HG03095 (cell line): ENCODE data around the gene ZSWIM4.

Experiments
- ATAC-seq: cut with Tn5 transposase; IDR thresholded peaks from one replicate; pipeline ENCODE4 v1.9.1; 2021; ENCODE audit warnings: moderate library complexity; ENCODE audit not compliant: unreplicated experiment

Gene ZSWIM4

DNA sequence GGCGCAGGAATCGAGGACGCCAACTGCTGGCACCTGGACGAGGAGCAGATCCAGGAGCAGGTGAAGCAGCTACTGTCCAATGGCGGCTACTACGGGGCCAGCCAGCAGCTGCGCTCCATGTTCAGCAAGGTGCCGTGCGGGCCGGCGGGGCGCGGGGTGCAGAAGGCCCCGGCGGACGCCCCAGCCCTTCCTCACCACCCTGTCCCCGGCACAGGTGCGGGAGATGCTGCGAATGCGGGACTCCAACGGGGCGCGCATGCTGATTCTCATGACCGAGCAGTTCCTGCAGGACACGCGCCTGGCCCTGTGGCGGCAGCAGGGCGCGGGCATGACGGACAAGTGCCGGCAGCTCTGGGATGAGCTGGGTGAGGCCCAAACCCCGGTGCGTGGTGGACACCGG is 13.6 kb downstream of the ZSWIM4 start:
- no peak for ATAC-seq

DNA sequence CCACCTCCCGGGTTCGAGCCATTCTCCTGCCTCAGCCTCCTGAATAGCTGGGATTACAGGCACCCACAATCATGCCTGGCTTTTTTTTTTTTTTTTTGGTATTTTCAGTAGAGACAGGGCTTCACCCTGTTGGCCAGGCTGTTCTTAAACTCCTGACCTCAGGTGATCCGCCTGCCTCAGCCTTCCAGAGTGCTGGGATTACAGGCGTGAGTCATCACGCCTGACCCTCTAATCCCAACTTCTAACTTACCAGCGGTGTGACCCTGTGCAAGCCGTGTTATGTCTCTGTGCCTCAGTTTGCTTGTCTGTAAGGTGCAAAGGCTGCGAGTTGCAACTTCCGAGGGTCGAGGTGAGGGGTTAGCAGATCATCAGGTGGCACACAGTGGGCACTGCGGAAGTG is 17.3 kb downstream of the ZSWIM4 start:
- no peak for ATAC-seq

DNA sequence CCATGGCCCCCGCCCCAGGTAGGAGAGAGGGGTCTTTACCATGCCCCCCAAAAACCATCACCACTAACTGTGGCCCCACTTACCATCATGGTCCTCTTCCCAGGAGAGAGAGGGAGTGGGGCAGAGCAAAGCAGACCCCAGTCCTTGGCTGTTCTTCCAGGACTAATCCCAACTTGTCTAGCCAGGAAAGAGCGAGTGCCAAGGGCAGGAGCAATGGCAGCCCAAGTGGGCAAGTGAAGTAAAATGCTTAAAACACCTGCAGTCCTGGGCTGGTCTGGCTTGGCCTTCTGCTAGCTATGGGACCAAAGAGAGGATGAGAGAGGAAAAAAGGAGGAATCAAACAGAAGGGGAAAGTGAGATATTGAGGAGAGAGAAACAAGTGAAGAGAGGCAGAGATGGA is 17.9 kb downstream of the ZSWIM4 start:
- no peak for ATAC-seq

DNA sequence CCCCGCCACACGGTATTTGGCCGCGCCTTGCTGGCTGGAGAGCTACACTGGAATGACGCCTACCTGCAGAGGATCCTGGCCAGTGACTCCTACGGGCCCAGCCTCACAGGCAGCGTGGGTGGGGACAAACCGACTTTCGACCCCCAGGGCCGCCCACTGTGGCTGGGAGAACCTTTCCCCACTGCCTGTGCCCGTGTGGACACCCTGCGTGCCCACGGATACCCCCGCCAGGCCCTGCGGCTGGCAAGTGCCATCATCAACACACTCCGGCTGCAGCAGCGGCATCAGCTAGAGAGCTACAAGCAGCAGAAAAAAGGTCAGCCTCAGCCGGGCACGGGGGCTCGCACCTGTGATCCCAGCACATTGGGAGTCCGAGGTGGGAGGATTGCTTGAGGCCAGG is 19.3 kb downstream of the ZSWIM4 start:
- ATAC-seq = no peak

DNA sequence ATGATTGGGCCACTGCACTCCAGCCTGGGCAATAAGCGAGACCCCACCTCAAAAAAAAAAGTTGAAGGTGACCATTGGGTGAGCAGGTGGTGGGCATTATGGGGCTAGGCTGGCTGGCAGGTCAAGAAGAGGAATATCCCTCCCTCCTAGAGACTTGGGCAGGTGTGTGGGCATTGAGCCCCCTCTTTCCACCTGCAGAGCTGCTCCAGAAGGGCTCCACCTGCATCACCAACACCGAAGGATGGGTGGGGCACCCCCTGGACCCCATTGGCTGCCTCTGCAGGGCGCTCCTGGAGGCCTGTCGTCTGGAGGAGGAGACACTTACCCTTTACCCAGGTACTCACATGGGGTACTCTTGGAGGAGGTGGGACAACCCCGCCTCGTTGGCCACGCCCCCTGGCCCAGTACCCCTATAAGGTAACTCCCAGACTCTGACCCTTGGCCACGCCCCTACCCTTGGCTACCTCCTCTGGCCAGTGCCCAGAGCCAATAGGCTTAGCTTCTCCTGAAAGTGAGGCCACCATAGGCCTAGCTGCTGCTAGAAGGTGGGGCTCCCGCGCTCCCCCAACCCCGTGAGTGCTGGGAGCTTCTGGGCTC is 21.9 kb downstream of the ZSWIM4 start:
- no peak for ATAC-seq

DNA sequence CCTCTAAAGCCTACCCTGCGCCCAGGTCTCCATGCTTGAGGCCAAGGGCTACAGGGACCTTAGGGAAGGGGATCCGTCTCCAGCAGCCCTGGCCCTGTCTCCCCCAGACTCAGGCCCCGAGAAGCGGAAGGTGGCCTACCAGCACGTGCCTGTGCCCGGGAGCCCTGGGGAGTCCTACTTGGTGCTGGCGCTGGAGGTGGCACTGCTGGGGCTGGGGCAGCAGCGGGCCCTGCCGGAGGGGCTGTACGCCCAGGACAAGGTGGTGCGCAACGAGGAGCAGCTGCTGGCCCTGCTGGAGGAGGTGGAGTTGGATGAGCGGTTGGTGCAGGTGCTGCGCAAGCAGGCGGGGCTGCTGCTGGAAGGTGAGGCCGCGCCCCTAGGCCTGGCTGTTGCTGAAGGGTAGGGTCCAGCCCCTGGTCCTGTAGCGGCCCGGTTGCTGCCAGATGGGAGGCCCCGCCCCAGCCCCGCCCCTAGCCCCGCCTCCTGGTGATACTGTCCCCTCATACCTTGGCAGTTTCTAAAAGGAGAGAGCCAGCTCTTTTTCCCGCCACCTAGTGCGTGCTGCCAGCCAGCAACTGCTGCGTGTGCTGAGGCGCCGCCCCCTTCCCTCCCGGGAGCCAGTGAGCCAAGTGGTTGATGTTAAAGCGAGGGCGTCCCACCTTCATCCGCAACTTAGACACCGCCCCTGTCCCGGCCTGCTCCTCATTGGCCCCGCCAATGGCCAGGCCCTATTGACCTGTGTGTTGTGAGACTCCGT is 22.6 kb downstream of the ZSWIM4 start:
- ATAC-seq = no peak

DNA sequence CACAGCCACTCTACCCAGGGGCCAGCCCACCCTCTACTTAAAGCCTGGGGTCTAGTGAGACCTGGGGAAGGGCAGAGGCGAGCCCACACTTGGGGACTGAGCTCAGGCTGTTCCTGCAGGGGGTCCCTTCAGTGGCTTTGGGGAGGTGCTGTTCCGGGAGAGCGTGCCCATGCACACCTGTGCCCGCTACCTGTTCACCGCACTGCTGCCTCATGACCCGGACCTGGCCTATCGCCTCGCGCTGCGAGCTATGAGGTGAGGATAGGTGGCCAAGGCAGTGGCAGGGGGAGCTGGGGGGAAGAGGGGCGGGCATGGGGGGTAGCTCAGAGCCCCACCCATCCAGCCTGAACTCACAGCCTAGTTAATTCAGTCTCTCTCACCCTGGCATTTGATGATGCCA is 24.0 kb downstream of the ZSWIM4 start:
- no peak for ATAC-seq

DNA sequence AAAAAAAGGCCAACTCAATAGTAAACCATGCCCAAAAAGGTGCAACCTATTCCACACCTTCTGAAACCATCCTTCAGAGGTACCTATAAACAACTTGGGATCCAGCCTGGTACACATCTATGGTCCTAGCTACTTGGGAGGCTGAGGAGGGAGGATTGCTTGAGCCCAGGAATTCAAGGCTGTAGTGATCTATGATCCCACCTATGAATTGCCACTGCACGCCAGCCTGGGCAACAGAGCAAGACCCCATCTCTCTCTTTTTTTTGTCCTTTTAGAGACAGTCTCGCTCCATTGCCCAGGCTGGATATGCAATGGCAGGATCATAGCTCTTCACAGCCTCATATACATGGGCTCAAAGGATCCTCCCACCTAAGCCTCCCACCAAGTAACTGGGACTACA is 26.0 kb downstream of the ZSWIM4 start:
- no peak for ATAC-seq

DNA sequence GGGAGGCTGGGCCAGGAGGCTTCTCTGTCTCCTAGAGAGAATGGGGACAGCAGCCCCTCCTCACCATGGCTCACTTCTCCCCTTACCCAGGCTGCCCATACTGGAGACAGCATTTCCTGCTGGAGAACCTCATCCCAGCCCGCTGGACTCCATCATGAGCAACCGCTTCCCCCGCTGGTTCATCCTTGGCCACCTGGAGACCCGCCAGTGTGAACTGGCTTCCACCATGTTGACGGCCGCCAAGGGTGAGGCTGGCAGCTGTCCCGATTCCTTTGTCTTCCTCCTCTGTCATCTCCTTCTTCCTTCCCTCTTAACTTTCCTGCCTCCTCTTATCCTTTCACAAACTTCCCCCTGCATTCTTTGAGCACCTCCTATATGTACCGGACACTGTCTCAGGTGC is 28.0 kb downstream of the ZSWIM4 start:
- no peak for ATAC-seq

DNA sequence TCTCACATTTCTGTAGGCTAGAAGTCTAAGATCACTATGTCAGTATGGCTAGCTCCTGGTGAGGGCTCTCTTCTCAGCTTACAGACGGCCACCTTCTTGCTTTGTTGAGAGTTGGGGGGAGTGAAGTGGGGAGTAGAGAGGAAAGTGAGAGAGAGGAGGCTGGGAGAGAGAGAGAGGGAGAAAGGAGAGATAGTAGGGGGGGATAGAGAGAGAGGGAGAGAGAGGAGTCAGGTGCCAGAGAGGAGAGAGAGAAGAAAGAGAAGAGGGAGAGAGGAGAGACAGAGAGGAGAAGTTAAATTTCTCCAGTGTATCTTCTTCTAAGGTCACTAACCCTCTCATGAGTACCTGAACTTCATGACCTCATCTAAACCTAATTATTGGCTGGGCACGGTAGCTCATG is 28.7 kb downstream of the ZSWIM4 start:
- ATAC-seq = no peak

DNA sequence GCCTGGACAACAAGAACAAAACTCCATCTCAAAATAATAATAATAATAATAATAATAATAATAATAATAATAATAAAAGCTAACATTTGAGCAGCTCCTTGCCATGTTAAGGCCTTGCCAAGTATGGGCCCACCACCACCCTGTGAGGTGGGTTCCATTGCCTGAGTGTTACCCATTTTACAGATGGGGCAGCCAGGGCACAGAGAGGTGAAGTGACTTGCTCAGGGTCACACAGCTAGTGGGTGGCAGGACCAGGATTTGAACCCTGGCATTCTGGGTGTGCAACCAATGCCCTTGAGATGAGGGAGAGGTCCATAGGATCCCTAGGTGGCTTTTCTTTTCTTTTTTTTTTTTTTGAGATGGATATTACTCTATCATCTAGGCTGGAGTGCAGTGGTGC is 29.5 kb downstream of the ZSWIM4 start:
- no peak for ATAC-seq

DNA sequence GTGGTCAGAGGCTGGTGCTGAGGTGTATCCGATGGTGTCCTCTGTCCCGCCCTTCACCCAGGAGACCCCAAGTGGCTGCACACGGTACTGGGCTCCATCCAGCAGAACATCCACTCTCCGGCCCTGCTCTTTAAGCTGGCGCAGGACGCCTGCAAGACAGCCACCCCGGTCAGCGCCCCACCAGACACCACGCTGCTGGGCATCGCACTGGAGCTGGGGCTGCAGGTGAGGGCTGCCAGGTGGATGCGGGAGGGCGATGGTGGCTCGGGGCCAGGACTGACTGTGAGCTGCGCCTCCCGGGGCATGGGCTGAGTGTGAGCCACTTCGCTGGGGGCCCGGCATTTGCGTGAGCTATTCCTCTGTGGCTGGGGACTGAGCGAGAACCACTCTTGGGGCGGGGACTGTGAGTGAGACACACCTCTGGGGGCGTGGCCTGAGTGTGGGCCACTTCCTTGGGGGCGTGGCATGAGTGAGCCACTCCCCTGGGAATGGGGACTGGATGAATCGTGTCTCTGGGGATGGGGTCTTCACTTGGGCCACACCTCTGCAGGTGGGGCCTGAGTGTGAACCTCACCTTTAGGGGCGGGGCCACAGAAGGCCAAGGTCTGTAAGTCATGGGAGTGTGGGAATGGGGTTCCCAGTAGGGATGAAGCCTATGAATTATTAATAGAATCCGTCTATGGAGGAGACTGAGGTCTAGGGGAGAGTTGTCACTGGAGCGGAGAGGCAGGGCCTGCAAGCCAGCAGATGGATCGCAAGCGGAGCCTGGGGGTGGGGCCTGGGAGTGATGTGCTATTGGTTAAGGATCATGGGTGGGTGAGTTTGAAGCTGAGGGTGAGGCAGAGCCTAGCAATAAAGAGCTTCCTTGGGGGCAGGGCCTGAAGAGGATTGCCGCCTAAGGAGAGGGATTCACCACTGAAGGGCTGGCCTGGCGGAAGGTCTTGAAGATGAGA is 30.5 kb downstream of the ZSWIM4 start:
- ATAC-seq = no peak

DNA sequence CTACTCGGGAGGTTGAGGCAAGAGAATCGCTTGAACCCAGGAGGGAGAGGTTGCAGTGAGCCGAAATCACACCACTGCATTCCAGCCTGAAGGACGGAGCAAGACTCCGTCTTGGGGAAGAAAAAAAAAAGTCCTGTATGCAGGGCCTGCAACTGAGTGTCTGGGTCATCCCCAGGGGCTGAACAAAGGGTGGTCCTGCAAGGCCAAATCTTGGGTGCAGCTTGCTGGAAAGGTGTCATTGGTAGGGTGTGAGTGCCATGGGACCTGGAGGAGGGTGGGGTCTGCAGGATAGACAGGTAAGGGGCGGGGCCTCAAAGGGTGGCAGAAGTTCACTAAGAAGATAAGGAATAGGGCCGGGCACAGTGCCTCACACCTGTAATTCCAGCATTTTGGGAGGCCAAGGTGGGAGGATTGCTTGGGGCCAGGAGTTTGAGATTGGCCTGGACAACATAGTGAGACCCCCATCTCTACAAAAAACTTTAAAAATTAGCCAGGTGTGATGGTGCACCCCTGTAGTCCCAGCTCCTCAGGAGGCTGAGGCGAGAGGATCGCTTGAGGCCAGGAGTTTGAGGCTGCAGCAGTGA is 31.5 kb downstream of the ZSWIM4 start:
- no peak for ATAC-seq

DNA sequence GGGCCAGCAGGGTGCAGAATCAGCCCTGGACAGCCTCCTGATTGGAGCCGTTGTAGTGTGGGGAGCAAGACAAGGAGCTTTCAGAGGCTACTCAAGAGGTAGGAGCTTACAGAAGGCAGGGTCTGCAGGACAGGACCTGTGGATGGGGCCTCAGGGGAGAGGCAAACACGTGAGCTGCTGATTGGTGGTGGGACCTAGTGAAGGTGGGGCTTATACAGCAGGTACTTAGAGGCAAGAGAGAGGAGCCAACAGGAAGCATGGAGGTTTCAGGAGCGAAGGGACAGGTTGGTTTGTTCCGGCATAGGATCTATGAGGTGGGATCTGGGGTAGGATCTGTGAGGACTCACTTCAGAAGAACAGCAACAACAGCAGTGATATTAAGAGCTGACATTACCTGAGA is 32.4 kb downstream of the ZSWIM4 start:
- no peak for ATAC-seq

DNA sequence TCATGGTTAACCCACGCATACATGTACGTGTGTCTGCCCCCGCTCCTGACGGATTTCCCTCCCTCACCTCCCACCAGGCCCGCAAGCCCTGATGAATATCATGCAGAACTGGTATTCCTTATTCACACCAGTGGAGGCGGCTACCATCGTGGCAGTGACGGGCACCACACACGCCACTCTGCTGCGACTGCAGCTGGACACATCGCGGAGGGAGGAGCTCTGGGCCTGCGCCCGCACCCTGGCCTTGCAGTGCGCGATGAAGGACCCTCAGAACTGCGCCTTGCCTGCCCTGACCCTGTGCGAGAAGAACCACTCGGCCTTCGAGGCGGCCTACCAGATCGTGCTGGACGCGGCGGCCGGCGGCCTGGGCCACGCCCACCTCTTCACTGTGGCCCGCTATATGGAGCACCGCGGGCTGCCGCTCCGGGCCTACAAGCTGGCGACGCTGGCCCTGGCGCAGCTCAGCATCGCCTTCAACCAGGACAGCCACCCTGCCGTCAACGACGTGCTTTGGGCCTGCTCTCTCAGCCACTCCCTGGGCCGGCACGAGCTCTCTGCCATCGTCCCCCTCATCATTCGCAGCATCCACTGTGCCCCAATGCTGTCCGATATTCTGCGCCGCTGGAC is 35.0 kb downstream of the ZSWIM4 start:
- ATAC-seq = no peak

DNA sequence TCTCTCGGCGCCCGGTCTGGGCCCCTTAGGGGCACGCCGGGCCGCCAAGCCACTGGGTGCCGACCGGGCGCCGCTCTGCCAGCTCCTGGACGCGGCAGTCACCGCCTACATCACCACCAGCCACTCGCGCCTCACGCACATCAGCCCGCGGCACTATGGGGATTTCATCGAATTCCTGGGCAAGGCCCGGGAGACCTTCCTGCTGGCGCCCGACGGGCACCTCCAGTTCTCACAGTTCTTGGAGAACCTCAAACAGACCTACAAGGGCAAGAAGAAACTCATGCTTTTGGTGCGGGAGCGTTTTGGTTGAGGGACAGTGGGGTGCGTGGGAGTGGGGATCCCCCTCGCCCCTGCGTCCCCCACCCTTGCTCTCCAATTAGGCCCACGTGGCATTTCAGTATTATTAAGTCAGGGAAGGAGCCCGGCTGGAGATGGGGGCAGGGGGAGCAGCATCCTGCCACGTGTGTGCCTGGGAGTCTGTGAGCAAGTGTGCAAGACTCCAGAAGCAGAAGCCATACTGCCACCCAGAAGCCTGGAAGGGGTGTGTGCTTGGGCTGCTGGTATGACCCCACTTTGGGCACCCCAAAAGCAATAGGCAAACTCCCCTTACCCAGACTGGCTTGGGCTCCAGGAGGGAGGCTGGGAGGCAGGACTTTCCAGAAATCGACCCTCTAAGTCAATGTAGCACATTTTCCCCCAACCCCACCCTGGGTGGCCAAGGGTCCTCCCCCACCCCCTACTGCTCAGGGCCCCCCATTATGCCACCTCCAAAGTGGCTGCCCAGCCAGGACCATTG is 35.7 kb downstream of the ZSWIM4 start:
- ATAC-seq = no peak

DNA sequence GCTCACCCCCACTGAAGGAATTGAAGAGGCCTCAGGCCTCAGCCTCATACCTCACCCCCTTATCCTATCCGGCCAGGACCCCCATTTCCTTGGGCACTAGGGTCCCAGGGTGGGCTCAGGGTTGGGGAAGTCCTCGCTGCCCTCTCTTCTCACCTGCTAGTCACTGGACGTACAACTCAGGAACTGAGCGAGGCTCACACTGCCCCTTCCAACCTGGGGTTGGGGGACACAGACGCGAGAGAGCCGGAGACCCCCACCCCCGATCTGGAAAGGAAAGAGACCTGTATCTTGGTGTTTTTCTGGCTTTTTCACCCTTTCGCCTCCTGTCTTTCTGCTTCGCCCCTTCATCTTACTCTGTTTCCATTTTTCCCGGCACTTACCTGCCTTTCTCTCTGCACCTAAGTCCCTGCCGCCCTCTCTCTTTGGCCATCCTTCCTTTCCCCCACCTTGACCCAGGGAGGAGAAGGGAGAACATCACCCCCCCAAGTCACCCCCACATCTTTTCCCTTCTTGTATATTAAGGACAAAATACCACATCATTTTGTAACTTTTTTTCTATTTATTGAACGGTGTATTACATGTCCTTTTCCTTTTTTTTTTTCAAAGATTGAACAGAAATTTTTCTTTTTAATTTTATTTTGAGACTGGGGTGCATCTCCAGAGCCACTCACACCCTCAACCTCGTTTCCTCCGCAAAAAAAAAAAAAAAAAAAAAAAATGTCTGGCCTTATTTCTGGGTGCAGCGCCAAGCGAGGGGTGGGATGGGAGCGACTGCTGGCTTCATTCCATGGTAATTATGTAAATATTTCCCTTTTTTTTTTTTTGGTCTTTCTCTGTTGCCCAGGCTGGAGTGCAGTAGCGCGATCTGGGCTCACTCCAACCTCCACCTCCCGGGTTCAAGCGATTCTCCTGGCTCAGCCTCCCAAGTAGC is 36.6 kb downstream of the ZSWIM4 start:
- ATAC-seq = no peak

DNA sequence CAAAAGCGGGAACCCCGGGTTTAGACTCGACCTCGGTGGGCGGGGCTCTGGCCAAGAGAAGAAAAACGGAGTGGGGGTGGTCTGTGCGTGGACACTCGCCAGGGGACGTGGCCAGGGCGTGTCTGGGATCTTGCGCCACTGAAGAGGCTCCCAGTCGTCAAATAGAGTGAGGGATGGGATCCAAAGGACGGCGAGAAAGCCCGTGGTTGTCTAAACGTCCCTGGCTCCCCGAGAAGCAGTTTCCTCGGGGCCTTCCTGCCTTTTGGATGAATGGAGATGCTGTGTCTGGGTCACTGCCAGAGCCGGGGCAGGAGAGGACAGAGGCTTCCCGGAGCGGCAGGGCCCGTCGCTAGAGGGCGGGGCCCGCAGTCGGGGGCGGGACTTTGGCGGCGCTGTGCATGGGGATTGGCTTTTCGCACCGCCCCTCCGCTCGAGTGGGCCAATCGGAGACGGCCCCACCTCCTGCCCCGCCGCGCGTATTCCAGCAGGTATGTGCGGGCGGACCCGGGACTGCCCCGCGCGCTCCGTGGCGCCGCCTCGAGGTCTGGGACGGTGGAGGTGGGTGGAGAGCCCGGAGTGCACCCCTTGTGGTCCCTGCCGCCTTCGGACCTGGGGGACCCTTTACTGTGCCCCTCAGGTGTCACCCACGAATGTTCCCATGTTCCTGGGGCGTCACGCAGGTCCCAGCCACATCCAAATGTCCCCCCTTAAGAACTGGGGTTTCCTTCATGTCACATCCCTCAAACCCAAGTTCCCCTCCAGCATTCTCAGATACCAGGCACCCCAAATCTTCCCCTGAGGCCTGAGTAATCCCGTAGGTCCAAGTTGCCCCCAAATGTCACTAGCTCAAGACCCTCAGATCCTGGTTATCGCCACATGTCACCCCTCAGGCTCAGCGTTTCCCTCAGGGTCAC is 38.3 kb downstream of the ZSWIM4 start:
- ATAC-seq = peak; percentile 74
